GM12892 (cell line): ENCODE results near the gene FEV.

Experiments used
- POLR2A ChIP-seq: IDR thresholded peaks from 2 replicates; pipeline ENCODE4 v1.6.1; 2011; ENCODE audit warnings: low read depth, low read length, control low read depth
- TAF1 ChIP-seq: IDR thresholded peaks from 2 replicates; pipeline ENCODE4 v1.6.1; 2011; ENCODE audit warnings: low read depth, mild to moderate bottlenecking, control low read depth, low read length, borderline replicate concordance

DNA sequence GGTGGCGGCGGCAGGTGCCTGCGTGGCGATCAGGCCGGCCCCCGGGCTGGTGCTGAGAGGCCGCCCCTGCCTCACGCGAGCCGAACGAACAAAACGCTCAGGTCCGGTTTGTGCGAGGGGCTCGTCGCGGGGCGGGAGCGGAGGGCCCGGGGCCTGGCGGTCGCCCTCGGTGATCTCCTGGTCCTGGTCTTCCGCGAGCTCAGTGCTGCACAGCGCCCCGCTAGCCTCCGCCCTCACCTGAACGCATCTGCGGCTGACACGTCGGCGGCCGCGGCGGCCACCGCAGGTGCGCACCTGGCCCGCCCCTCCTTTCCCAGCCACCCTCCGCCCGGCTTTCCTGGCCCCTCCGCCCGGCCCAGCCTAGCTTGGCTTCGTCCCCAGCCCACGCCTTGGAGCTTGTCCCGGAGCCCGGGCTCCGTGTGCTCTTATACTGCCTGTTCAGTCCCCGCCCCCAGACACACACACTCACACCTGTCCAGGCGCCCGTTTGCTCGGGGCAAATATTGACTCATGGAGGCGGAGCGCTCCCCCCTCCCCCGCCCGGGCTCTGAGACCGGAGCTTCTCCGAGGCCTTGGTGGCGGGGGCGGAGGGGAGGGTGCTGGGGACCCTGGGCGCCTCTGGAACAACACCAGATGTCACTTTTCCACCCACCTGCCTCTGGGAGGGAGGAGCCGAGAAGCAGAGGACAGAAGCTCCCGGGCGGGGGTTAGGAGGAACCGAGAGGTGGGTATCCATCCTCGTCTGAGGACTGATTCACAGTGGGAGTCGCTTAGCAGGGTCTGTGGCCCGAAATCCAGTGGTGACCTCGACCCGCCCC lies 16.8 kb upstream of the FEV start:
- no peak for TF ChIP-seq POLR2A
- TF ChIP-seq TAF1 = no peak
